Right renal pelvis (tissue), 4 donors: ENCODE results near the gene DIAPH3. TPM values are rescaled to one million over a fixed set of nuclear protein-coding genes. Genes with fewer than 3 reads are reported as not detected.
A peak's percentile ranks its signal among the peaks of the same experiment; 100 is the strongest.

ENCODE experiments used
- DNase-seq, 4 donors: peaks; one replicate each; pipeline ENCODE4 v3.0.0-alpha.2; 2013; ENCODE audit warnings: low read depth in 4 of 4, low spot score in 3 of 4, missing footprints in 1 of 4
- polyA plus RNA-seq, 4 donors: library from polyadenylated mRNA; unstranded; fragments of 120-200 nt; gene quantifications; one replicate each; pipeline ENCODE4 v1.2.1, GENCODE V29; 2013; ENCODE audit not compliant: insufficient read length in 4 of 4

DIAPH3 gene
- polyA plus RNA-seq, 4 donors, result 11.9 to 14.5 (median 12.7) TPM

DNA sequence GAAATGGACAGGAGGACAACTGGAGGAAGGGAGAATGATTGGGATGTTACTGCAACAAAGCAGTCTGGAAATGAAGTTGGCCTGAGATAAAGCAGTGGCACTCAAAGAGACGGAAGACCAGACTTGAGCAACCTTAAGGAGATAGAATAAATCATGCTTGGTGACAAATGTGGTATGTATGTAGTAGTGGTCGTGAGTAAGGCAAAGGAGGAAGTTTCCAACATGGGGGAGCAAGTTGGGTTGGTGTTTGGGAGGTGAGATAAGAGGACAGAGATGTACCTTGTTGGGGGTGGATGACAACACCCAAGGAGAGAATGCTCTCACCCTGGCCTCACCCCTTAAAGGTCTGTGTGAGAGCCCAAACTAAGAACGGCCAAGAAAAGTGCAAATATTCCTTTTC is 420.5 kb downstream of the DIAPH3 start:
- DNase-seq, result no peak

DNA sequence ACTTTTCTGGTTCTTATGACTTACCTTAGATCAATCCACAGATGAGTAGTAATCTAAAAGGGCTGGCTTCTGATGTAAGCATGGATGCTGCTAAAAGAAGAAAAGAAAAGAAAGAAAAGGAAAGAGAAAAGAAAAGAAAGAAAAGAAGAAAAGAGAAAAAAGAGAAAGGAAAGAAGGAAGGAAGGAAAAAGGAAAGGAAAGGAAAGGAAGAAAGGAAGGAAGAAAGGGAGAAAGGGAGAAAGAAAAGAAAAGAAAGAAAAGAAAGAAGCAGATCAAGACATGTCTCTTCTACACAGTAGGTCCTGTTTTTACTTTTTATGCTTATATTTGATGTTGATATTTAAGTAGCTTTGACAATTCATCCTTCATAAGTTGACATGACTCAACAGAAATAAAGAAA is 421.3 kb downstream of the DIAPH3 start:
- DNase-seq, result no peak

DNA sequence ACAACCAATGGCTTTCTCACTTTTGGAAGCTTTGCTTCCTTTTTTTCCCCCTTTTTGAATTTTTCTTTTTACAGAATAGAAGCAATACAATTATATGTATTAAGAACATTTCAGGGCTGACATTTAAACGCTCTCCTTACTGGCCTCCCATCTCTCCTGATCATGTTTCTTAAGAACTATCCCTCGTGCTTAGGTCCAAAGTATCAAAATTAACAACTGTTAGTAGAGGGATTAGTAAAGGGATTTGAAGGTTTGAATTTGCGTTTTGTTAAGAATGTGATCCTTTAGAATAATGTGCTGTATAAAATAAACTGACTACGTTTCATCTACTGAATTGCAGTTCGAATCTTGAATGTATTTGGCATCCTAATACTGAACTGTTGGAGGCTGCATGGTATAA is 424.8 kb downstream of the DIAPH3 start:
- DNase-seq, result no peak

DNA sequence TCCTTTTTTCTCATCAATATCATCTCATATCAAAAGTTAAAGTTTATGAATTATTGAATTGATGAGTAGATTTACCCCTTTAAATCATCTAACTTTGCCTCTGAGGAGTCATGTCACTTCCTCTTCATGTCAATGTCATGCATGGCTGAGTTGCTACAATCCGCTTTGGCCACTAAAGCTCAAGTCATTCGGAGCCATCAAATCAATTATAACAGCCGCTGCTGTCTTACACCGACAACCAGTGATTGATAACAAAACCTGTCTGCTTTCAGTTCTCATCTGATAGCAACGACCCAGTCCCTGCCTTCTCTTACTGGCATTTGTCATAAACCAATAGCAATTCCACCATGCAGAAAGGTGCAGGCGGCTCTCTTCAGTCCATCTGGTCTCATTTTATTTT is 429.3 kb downstream of the DIAPH3 start:
- no peak for DNase-seq

DNA sequence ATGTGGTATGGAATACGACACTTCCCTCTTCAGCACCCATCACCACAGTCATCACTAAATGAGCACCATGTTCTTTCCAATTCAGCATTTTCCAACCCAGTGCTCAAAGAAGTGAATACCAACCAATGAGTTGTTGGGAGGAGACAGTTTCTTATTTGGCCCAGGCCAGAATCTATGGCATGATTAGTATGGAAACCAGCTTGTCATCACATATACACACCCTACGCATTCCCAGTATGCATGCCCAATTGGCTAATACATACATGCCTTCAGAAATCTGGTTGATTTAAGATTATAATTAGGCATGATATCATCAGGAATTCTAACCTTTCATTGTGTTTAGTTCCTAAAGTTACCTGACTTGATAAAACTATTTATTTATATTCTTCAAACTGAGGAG is 430.0 kb downstream of the DIAPH3 start:
- DNase-seq, result no peak

DNA sequence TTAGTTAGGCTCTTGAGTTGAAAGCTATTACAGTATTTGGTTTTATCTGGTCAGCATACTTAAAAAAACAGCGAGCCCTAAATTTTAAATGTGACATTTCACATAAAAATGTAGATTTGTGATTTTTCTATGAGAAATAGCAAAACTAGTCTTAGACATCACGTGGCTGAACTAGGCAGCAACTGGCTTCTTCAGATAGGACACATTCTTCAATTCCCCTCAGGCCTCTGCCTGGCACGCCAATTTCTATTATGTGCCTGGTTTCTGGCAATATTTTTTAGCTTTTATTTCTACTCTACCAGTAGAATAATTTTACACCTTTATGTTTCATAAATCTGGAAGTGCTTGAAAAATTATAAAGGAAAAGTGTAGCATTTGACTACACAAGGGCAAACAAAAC is 433.7 kb downstream of the DIAPH3 start:
- no peak for DNase-seq

DNA sequence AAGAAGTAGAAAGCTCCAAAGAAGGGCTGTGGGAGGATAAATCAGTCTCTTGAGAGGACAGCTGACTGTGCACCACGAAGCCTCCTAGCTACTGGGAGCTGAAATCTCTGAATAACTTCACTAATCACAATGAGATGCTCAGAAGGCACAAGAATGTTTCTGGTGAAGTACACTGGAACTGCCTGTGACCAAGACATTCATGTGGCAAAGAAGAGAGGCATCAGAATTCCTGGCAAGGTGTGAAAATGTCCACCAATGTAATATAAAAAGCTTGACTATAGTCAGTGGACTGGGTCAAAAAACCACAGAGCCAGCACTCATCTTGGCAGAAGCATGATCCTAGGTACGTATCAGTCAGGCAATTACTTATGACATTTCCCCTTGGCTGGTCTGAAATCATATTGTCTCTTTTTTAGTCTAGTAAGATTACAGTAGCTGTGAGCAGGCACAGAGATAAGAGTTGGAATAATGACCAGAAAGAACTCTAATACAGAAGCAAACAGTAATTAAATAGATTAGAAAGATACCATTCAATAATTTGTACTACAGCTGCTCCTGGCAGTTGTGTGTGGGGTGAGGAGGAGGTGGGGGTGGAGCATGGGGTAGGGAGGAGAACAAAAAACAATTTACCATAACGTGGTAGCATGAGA is 434.7 kb downstream of the DIAPH3 start:
- DNase-seq, result no peak

DNA sequence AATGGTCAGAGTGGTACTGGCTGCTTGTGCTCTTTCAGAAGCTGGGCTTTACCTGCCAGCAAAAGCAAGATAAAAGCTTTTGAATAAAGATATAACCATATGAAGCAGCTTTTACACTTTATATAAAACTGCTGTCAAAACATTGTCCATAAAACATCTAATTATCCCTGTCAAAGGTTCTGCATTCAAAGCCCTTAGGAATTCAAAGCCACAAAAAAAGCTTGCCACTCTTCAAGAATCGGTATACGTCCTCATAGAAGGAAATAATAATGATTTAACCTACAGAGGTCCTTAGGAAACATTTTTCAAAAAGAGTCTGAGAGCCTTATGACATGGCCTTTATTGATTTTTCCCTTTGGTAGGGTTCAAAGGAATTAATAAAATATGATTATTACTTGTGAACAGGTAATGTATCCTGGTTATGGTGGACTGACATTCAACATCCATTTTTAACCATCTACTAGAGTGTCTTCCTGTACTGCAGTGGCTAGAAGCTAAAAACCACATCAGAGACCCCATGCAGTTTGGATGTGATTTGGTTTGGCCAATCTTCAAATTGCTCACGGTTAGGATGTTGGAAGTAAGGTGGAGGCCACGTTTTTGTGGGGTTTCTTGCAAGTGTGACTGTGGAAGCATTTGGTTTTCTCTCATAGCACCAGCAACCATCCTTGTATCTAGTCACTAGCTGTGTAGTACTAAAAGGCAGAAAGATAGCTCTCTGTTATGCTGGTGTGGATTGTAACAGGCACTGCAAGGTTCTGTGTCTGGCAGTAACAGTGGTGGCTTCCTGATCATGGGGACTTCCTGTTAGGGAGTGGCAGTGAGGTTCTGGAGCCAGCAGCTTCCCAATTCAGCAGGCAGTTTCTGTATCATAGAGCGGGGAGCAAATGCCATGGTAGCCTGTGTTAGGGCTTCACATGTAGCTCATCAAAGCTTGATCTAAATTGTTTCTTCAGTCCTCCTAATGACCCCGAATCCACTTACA is 441.5 kb downstream of the DIAPH3 start:
- no peak for DNase-seq

DNA sequence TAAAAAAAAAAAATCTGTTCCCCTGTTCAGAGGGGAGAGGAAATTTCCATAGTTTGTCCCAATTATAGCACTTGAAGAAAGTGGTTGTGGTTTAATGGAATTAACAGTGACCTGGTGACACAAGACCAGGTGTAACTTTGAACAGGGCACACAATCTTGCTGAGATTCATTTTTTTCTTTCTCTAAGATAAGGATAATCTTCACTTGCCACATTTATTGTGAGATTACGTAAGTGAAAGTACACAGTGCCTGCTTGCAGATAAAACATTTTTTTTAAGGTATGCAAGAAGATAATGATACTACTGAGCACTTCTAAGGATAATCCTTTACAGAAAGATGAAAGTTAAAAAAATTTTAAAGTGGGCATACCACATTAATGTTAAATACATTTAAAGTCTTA is 448.1 kb downstream of the DIAPH3 start:
- no peak for DNase-seq

DNA sequence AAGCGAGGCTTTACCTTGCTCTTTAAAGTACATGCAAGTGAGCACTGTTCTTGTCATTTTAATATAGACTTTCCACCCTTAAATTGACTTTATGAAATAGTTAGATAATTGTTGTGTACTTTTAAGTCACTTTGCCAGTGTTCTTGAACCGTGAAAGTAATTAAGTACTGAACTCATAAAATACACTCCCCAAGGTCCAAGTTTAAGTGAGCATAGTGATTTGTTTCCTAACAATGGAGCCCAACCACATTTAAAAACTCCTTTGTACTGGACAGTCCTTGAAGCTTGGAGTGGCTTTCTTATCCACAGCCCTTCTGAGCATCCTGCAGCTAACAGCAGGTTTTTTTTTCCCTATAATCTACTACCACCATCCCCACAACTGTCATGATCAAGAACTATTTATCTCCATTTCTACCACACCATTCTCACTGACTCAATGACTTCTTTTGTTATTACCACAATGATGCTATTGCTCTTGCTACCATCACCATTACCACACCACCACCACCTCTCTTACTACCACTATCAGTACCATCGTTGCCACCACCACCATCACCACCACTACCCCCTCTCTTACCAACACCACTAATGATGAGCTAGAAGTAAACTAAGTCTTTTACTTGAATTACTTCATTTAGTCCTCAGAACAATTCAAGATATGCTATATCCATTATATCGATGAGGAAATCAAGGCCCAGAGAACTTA is 452.6 kb downstream of the DIAPH3 start:
- DNase-seq, result peak in 3 of 4 donors; percentile 18 to 28 (median 23)

DNA sequence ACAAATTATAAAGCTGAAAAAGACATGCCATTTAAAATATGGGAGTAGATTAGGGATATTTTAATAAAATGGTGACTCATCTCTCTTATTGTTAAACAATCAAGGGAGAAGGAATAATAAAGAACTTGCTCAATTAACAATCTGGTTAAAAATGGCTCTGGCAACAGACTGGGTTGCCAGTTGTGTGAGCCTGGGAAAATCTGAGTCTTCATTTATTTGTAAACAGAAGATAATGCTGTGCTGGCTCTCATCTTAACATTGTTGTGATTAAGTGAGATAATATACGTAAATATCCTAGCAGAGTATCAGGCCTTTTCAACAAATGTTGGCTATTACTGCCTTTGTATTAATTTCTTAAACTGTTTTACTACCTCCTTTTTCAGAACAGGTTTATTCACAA is 453.3 kb downstream of the DIAPH3 start:
- no peak for DNase-seq

DNA sequence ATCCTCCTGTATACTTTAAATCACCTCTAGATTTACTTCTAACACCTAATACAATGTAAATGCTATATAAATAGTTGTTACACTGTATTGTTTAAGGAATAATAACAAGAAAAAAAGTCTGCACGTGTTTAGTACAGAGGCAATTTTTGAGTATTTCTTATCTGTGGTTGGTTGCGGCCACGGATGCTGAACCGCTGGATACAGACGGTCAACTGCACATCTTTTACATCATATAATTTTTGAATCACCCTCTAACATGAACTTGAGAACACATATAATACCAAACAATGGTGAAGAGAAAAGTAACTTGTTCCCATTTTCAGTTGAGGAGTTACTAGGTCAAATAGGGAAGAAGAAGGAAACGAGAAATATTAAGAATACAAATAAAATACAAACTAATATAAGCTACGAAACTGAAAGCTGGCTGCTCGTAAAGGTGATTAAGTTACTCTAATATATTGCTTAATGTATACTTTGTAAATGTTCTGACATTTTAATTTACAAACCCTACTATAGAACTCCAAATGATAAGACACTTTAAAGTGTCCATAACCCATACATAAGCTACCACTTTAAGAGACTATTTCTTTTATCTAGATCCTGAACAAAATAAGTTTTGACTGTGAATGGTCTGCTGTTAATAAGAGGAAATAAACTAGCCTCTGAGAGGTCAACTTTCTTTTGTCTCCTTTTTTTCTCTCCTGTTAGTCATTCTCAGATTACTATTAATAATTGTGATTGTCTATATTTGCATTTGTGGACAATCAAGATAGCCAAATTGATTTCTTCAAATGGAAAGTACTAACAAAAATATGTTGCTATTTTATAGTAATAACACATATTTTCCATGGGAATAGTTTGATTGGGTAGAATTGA is 457.4 kb downstream of the DIAPH3 start:
- no peak for DNase-seq

DNA sequence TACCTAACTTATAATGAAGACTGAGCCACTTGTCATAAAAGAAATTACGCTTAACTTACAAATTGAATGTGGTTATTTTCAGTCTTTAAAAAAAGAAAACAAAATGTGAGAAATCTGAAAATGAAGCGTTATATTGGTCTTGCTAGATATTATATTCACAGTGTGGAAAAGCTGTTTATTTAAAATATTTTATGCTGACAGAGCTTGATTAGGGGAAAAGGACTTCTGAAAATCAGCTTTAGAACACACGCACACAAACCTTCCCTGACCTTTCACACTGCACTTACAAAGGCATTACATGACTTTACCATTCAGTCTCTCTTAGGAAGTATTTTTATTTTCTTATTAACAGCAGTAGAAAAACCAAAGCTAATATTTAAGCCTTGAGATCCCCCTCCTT is 461.5 kb downstream of the DIAPH3 start:
- no peak for DNase-seq

DNA sequence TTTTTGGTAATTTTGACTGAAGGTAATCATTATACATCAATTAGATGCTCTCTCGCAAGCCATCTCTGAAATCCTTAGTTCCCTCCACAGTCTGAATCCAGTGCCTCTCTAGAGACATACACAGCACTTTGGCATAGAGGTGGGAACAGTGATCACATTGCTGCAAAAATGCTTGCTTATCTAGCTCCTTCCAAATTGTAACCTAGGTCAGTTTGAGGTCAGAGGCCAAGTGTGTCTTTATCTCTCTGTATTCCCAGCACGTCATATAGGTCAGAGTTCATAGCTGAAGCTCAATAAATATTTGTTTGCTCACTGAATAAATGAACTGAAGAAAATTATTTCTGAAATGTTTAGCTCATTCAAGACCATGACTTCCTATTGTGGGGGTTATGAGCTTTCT is 462.5 kb downstream of the DIAPH3 start:
- DNase-seq, result no peak

DNA sequence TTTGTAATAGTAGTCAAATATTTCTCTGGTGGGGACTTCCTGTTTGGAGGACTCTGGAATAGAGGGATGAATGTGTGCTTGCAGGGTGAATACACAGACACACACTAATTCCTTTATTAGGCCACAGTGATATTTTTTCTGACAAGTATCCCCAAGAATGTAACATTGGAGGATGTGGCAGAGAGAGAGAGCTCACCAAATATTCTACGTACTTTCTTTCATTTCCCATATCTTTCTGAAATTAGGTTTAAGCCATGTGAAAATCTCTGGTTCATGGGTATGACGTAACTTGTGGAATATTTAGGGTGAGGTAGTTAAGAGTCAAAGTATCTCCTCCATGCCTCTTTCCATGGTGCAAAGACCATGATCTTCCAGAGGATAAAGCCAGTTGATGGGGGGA is 463.4 kb downstream of the DIAPH3 start:
- no peak for DNase-seq

DNA sequence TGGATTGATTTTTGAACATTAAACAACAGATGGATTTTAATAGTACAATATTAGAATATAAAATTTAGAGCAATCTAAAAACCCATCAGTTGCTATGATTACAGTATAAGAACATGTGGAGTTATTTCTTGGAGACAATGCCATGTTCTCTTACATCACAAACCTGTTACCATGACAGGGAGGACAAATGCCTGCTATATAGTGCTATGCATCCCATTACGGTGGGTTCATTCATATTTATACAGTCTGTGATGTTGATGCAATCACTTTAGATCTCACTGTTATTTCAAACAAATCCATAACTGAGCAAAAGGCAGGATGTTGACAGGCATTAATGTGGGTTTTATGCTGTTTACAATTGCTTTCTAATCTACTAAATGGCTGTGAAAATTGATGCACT is 467.5 kb downstream of the DIAPH3 start:
- no peak for DNase-seq

DNA sequence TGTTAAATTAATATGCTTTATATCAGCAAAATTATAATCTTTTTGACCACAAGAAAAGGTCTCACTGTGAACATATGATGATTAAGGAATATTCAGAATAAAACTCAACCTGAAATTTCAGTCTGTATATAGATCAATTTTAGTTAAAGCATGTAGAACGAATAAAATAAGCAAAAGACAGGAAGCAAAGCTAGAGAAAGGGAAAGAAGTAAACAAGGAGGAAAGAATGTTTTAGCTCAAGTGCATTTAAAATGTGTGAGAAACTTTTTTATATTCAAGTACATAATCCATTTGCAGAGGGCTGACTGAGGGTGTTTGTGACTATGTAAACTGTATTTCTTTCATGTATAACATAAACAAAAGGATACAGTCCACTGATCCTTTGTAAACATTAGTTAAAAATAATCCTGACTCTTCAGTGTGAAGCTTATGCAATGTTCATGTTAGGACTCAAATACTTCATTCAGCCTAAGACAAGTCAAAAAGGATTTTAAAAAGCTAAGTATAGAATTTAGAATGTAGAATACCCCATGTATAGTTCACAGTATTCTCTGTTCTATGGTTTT is 472.1 kb downstream of the DIAPH3 start:
- no peak for DNase-seq

DNA sequence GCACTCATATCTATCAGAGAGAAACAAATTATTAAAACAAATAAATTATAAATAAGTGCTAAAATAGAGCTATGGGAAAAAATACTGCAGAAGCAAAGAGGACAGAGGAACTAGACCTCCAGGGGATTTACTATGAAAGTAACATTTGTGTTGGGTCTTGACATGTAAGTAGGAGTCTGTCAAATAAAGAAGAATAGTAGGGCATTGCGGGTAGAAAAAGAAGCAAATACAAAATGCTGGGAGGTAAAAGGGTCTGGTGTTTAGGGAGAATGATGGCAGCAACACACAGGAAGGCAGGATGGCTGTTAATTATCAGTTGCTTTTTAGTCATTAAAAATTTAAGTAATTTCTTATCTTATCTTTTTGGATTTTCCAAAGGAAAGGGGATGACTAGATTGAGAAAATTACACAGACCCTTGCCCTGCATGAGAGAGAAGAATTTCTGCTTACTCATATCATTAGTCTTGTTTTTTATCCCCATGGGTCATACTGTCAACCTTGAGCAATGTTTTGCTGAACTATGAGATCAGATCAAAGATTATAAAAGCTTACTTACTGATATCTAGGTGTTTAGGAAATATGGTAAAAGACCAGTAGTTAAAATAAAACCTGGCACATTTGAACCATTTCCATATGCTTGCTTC is 472.7 kb downstream of the DIAPH3 start:
- no peak for DNase-seq

DNA sequence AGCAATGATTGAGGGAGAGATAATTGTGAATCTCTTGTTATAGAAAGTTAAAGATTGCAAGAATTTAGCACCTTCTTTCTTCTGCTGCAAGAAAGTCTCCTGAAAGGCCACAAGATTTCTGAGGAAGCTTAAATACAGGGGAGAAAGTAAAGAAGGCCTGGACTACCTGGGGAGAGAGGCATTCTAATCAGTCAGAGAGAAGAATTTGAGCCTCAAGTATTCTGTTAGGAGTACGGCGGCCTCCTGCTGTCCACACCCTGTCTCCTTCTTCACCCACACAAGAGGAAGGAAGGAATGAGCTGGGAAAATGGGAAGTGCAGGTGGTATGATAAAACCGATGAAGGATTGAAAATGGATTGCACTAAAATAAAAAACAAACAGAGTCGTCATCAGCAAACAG is 474.7 kb downstream of the DIAPH3 start:
- DNase-seq, result no peak
